H1 (cell line): ENCODE measurements around the gene GDI2. TPM values are rescaled to one million over a fixed set of nuclear protein-coding genes. Genes with fewer than 3 reads are reported as not detected.

Experiments used
- SIN3A ChIP-seq, 2 experiments: IDR thresholded peaks in 1 of 2; conservative IDR thresholded peaks in 1 of 2; 2 replicates each; pipeline ENCODE4 v1.6.1; 2011 to 2012; ENCODE audit warnings: low read length in 2 of 2, improper control_type of control experiment in 1 of 2, low read depth in 1 of 2, mild to moderate bottlenecking in 1 of 2
- polyA plus RNA-seq, 7 experiments: library from polyadenylated mRNA; depleted of rRNA in 3 of 7; stranded (reverse) in 5 of 7; unstranded in 2 of 7; fragments of >200 nt in 5 of 7; fragments of 200-250 nt in 2 of 7; gene quantifications; 1 replicate in 5 of 7; 2 replicates in 1 of 7; 4 replicates in 1 of 7; pipeline versions ENCODE4 v1.2.1 to v1.2.3, GENCODE V29; 2011 to 2013; ENCODE audit warnings: missing spikeins in 2 of 7, mixed read lengths in 2 of 7
- total RNA-seq: library from RNA; stranded (reverse); fragmentation: NEBNext Ultra II Directional; extraction: Animal tissue kit (Norgen Biotek cat#: 25700); gene quantifications from 2 replicates; pipeline ENCODE4 v1.2.1, GENCODE V29; 2021

GDI2 gene
- total and polyA plus RNA-seq, 2 of the 8 experiments (the other 6 are each of a cell fraction or from before 2014, with no cell fraction given): 168 to 385 TPM

DNA sequence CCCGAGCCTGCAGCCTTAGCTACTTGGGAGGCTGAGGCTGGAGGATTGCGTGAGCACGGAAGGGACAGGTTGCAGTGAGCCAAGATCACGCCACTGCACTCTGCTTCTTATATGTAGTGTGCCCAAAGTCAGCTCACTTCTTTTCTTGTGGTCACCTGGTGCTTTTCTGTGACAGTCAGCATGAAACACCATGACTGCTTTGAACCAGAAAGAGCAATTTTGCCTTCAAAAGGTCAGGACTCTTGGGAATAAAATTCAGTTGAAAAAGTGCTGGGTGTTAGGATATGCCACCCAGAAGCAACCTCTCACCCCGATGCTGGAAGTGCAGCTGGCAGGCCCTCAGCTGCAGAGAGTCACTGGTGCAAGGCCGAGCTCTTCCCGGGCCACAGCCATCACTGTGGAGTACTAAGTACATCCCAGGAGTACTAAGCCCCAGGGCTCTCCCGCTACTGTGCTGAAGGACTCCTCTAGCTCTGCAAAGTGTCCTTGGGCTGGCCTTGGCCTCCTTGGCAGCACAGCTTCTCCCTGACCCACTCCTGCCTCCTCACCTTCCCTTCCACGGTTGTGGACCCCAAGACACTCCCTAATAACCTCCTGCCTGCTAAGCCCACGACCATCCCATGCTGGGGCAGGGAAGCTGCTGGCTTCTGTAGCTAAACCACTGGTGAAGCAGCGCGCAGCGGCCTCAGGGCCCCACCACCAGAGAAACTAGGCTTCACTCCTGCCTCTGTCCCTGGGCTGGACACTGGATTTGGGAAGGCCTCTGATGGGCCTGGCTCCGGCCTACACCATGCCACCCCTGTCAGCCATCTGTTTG, 17.6 kb upstream of the GDI2 start (continued):
- TF ChIP-seq SIN3A (conservative IDR thresholded peaks at IDR 0.05 in 1 of 2, IDR thresholded peaks at IDR 0.05 in 1 of 2; ENCODE audit: low read depth in 1 of 2, low read length in 2 of 2): no peak
